ENCODE measurements around the gene RGR. TPM values are rescaled to one million over a fixed set of nuclear protein-coding genes. Genes with fewer than 3 reads are reported as not detected.

The RGR gene
- total RNA-seq, 1 donor from 2014 or later, result not detected

- no peaks in the 10 kb centered on the region for H3K4me1 Mint-ChIP-seq (ENCODE audit: unreplicated experiment)
- DNase-seq (ENCODE audit: low spot score), result no peak
- TF ChIP-seq, protein P1, sequence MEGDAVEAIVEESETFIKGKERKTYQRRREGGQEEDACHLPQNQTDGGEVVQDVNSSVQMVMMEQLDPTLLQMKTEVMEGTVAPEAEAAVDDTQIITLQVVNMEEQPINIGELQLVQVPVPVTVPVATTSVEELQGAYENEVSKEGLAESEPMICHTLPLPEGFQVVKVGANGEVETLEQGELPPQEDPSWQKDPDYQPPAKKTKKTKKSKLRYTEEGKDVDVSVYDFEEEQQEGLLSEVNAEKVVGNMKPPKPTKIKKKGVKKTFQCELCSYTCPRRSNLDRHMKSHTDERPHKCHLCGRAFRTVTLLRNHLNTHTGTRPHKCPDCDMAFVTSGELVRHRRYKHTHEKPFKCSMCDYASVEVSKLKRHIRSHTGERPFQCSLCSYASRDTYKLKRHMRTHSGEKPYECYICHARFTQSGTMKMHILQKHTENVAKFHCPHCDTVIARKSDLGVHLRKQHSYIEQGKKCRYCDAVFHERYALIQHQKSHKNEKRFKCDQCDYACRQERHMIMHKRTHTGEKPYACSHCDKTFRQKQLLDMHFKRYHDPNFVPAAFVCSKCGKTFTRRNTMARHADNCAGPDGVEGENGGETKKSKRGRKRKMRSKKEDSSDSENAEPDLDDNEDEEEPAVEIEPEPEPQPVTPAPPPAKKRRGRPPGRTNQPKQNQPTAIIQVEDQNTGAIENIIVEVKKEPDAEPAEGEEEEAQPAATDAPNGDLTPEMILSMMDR (IDR thresholded peaks at IDR 0.05; ENCODE audit: unreplicated experiment), result no peak
- no peaks in the 10 kb centered on the region for H3K9me3 Mint-ChIP-seq (ENCODE audit: unreplicated experiment)
- H3K27ac Mint-ChIP-seq (ENCODE audit: unreplicated experiment), result no peak overlapping the region
- H3K4me3 Mint-ChIP-seq (ENCODE audit: unreplicated experiment), result no peak overlapping the region
- H3K27me3 Mint-ChIP-seq (ENCODE audit: unreplicated experiment), result peaks cover 7% of the 10 kb centered on the region
- no peaks in the 10 kb centered on the region for H3K36me3 Mint-ChIP-seq (ENCODE audit: low read depth, unreplicated experiment)
These were observed 28.0 kb upstream of the RGR start for GRCh38 chr10:84216834-84217233.

- Mint-ChIP-seq H3K9me3 (ENCODE audit: unreplicated experiment) (no peaks in the 10 kb centered on the region), H3K27ac (ENCODE audit: unreplicated experiment) (no peak overlapping the region), H3K4me1 (ENCODE audit: unreplicated experiment) (no peaks in the 10 kb centered on the region), H3K4me3 (ENCODE audit: unreplicated experiment) (no peak overlapping the region), H3K27me3 (ENCODE audit: unreplicated experiment) (peaks cover 7% of the 10 kb centered on the region), H3K36me3 (ENCODE audit: low read depth, unreplicated experiment) (no peaks in the 10 kb centered on the region)
- DNase-seq (ENCODE audit: low spot score), result no peak
- TF ChIP-seq, protein P1 (IDR thresholded peaks at IDR 0.05; ENCODE audit: unreplicated experiment), result no peak
These were observed 27.1 kb upstream of the RGR start for GRCh38 chr10:84217746-84218145.

- Mint-ChIP-seq H3K9me3 (ENCODE audit: unreplicated experiment) (no peaks in the 10 kb centered on the region), H3K4me1 (ENCODE audit: unreplicated experiment) (no peaks in the 10 kb centered on the region), H3K4me3 (ENCODE audit: unreplicated experiment) (no peak overlapping the region), H3K36me3 (ENCODE audit: low read depth, unreplicated experiment) (no peaks in the 10 kb centered on the region), H3K27me3 (ENCODE audit: unreplicated experiment) (peaks cover 7% of the 10 kb centered on the region), H3K27ac (ENCODE audit: unreplicated experiment) (no peak overlapping the region)
- DNase-seq (ENCODE audit: low spot score), result no peak
- TF ChIP-seq, protein P1 (IDR thresholded peaks at IDR 0.05; ENCODE audit: unreplicated experiment), result no peak
These were observed 22.9 kb upstream of the RGR start for GRCh38 chr10:84221916-84222315.

DNA sequence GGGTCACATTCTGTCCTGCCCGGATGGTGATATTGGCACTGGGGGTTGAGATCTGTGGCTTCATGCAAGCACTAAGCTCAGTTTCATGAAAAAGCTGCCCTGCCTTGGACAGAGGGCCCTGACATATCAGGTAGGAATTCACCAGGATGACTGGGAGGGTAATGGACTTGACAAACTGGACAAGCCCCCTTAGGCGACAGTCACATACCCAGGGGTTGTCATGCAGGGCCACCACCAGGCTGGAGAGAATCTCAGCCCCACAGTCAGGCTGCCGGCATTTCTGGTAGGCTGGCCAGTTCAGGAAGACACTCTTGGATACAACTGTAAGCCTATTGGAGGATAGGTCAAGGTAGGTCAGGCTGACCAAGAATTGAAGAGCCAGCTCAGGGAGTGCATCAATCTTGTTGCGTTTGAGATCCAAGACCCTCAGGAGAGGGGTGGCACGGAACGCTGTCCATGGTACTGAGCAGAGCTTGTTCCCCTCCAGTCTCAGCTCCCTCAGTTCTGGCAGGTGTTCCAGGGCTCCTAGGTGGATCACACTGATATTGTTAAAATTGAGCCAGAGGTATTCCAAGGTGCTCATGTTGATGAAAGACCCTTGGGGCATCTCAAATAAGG lies 20.3 kb upstream of the RGR start:
- H3K4me1 Mint-ChIP-seq (ENCODE audit: unreplicated experiment), result no peaks in the 10 kb centered on the region
- peak; percentile 53 for DNase-seq (ENCODE audit: low spot score)
- TF ChIP-seq, protein P1 (IDR thresholded peaks at IDR 0.05; ENCODE audit: unreplicated experiment), result no peak
- H3K27me3 Mint-ChIP-seq (ENCODE audit: unreplicated experiment), result peaks cover 7% of the 10 kb centered on the region
- no peaks in the 10 kb centered on the region for H3K9me3 Mint-ChIP-seq (ENCODE audit: unreplicated experiment)
- H3K36me3 Mint-ChIP-seq (ENCODE audit: low read depth, unreplicated experiment), result no peaks in the 10 kb centered on the region
- no peak overlapping the region for H3K4me3 Mint-ChIP-seq (ENCODE audit: unreplicated experiment)
- no peak overlapping the region for H3K27ac Mint-ChIP-seq (ENCODE audit: unreplicated experiment)

GRCh38 chr10:84225427-84226173 lies 19.3 kb upstream of the RGR start, which contains the start of gene LRIT2:
Gene LRIT2 (minus strand): TSS chr10:84225544. CDS start chr10:84225520, 24 bp downstream.
- Mint-ChIP-seq H3K36me3 (ENCODE audit: low read depth, unreplicated experiment) (no peaks in the 10 kb centered on the region), H3K27me3 (ENCODE audit: unreplicated experiment) (peaks cover 7% of the 10 kb centered on the region)

More at GRCh38 chr10:84225427-84226173, 19.3 kb upstream of the RGR start, which contains the start of gene LRIT2:
- TF ChIP-seq, protein P1 (IDR thresholded peaks at IDR 0.05; ENCODE audit: unreplicated experiment), result no peak
- Mint-ChIP-seq H3K9me3 (ENCODE audit: unreplicated experiment) (no peaks in the 10 kb centered on the region), H3K4me1 (ENCODE audit: unreplicated experiment) (no peaks in the 10 kb centered on the region), H3K27ac (ENCODE audit: unreplicated experiment) (no peak within 1 kb of the TSS), H3K4me3 (ENCODE audit: unreplicated experiment) (no peak within 1 kb of the TSS)
- no peak for DNase-seq (ENCODE audit: low spot score)

Data from endothelial cell (in vitro differentiated cells).